IMR-90 (cell line): ENCODE results near the gene ELF2. TPM values are rescaled to one million over a fixed set of nuclear protein-coding genes. Genes with fewer than 3 reads are reported as not detected.
A peak's percentile ranks its signal among the peaks of the same experiment; 100 is the strongest.

Experiments used
- ATAC-seq: fragments of 200-7000 bp; cut with Tn5 transposase; 2 replicates; pipeline ENCODE4 v1.9.1; 2020; ENCODE audit warnings: low read depth, mild to moderate bottlenecking, moderate library complexity
- BruUV-seq: library from RNA; stranded (reverse); fragments of 400-500 nt; replicated peaks from 2 replicates; lab custom pipeline; 2021; lab: Mats Ljungman, UMichigan
- CTCF ChIA-PET: fragments of 300-600 bp; formaldehyde crosslinking; extraction: SDS; loops from one replicate; lab custom pipeline; 2021; ENCODE audit warnings: antibody characterized with exemption; lab: Yijun Ruan, JAX
- POLR2A ChIA-PET: fragments of 300-600 bp; sonication (Branson Sonifier 250); formaldehyde crosslinking; loops from one replicate; lab custom pipeline; 2022; ENCODE audit warnings: antibody characterized with exemption; ENCODE audit not compliant: unreplicated experiment; lab: Charles Lee
- DNase-seq: peaks from one replicate; pipeline ENCODE4 v3.0.0; 2013
- H2AFZ ChIP-seq: replicated peaks from 2 replicates; pipeline ENCODE3; 2013; ENCODE audit warnings: low read length, mild to moderate bottlenecking; ENCODE audit not compliant: poor library complexity
- H2AK5ac ChIP-seq: 2 replicates; pipeline ENCODE4 v1.6.1; 2013; ENCODE audit warnings: low read depth, low read length, inconsistent platforms
- H2AK9ac ChIP-seq: replicated peaks from 2 replicates; pipeline ENCODE3; 2013; ENCODE audit warnings: mild to moderate bottlenecking, low read depth, low read length, moderate library complexity; ENCODE audit not compliant: poor library complexity
- H2BK120ac ChIP-seq: 2 replicates; pipeline ENCODE4 v1.6.1; 2013; ENCODE audit warnings: low read depth, low read length, inconsistent platforms
- H2BK15ac ChIP-seq: 3 replicates; pipeline ENCODE4 v1.6.1; 2013; ENCODE audit warnings: low read depth, low read length, inconsistent platforms
- H2BK20ac ChIP-seq: 2 replicates; pipeline ENCODE4 v1.6.1; 2013; ENCODE audit warnings: low read depth, mild to moderate bottlenecking, inconsistent platforms, low read length, moderate library complexity
- H2BK5ac ChIP-seq: 2 replicates; pipeline ENCODE4 v1.6.1; 2013; ENCODE audit warnings: mild to moderate bottlenecking, low read depth, low read length, inconsistent platforms; ENCODE audit not compliant: poor library complexity, severe bottlenecking
- H3K14ac ChIP-seq: replicated peaks from 2 replicates; pipeline ENCODE4 v1.6.1; 2013; ENCODE audit warnings: low read depth, low read length, inconsistent platforms
- H3K18ac ChIP-seq: 2 replicates; pipeline ENCODE4 v1.6.1; 2013; ENCODE audit warnings: low read depth, low read length, control low read depth
- H3K23ac ChIP-seq: 2 replicates; pipeline ENCODE4 v1.6.1; 2013; ENCODE audit warnings: low read depth, low read length, inconsistent platforms
- H3K27ac ChIP-seq: 2 replicates; pipeline ENCODE4 v1.5.1; 2013; ENCODE audit warnings: mild to moderate bottlenecking, control low read depth, low read length; ENCODE audit not compliant: insufficient read depth
- H3K27me3 ChIP-seq: 2 replicates; pipeline ENCODE4 v1.6.1; 2013; ENCODE audit warnings: low read length; ENCODE audit not compliant: control insufficient read depth, insufficient read depth
- H3K36me3 ChIP-seq: 2 replicates; pipeline ENCODE4 v1.6.1; 2013; ENCODE audit warnings: low read length, mixed read lengths; ENCODE audit not compliant: control insufficient read depth, insufficient read depth
- H3K4ac ChIP-seq: 2 replicates; pipeline ENCODE4 v1.6.1; 2013; ENCODE audit warnings: low read depth, low read length, inconsistent platforms
- H3K4me1 ChIP-seq: 2 replicates; pipeline ENCODE4 v1.6.1; 2013; ENCODE audit warnings: low read length, mixed read lengths; ENCODE audit not compliant: control insufficient read depth, insufficient read depth
- H3K4me2 ChIP-seq: 2 replicates; pipeline ENCODE4 v1.6.1; 2013; ENCODE audit warnings: low read depth, mild to moderate bottlenecking, control low read depth, low read length, moderate library complexity
- H3K4me3 ChIP-seq: 2 replicates; pipeline ENCODE4 v1.5.1; 2013; ENCODE audit warnings: low read depth, mild to moderate bottlenecking, control low read depth, low read length, moderate library complexity; ENCODE audit not compliant: insufficient read depth
- H3K56ac ChIP-seq: 2 replicates; pipeline ENCODE4 v1.6.1; 2013; ENCODE audit warnings: low read length, inconsistent platforms; ENCODE audit not compliant: insufficient read depth; ENCODE audit errors: extremely low read depth
- H3K79me1 ChIP-seq, 2 experiments: 2 replicates each; pipeline ENCODE4 v1.6.1; 2013; ENCODE audit warnings: low read length in 2 of 2, inconsistent platforms in 1 of 2, low read depth in 1 of 2
- H3K9ac ChIP-seq: 2 replicates; pipeline ENCODE4 v1.6.1; 2013; ENCODE audit warnings: low read depth, low read length, control low read depth
- H3K9me1 ChIP-seq: 2 replicates; pipeline ENCODE4 v1.6.1; 2013; ENCODE audit warnings: low read length, inconsistent platforms; ENCODE audit not compliant: insufficient read depth
- H3K9me3 ChIP-seq: 2 replicates; pipeline ENCODE4 v1.6.1; 2013; ENCODE audit warnings: low read length; ENCODE audit not compliant: control insufficient read depth, insufficient read depth
- H4K20me1 ChIP-seq: 2 replicates; pipeline ENCODE4 v1.6.1; 2013; ENCODE audit warnings: low read length, inconsistent platforms; ENCODE audit not compliant: insufficient read depth
- H4K5ac ChIP-seq: 2 replicates; pipeline ENCODE4 v1.6.1; 2013; ENCODE audit warnings: mild to moderate bottlenecking, low read depth, low read length, control low read depth
- H4K8ac ChIP-seq, 2 experiments: 2 replicates each; pipeline ENCODE4 v1.6.1; 2013; ENCODE audit warnings: low read depth in 2 of 2, low read length in 2 of 2, control low read depth in 1 of 2, inconsistent platforms in 1 of 2
- H4K91ac ChIP-seq: 2 replicates; pipeline ENCODE4 v1.6.1; 2013; ENCODE audit warnings: low read depth, low read length, inconsistent platforms; ENCODE audit not compliant: insufficient read depth
- CEBPB ChIP-seq: IDR thresholded peaks from 2 replicates; pipeline ENCODE4 v1.6.1; 2012; ENCODE audit warnings: low read depth, low read length, improper control_type of control experiment
- CTCF ChIP-seq: conservative IDR thresholded peaks from 2 replicates; pipeline ENCODE4 v1.5.1; 2012; ENCODE audit warnings: mild to moderate bottlenecking, low read depth, low read length, improper control_type of control experiment
- FOS ChIP-seq: fragments of 150-350 bp; IDR thresholded peaks from 2 replicates; pipeline ENCODE4 v1.6.1; 2016; ENCODE audit warnings: low read depth, low read length
- MAFK ChIP-seq: IDR thresholded peaks from 2 replicates; pipeline ENCODE4 v1.6.1; 2012; ENCODE audit warnings: low read depth, low read length, improper control_type of control experiment
- NFE2L2 ChIP-seq: fragments of 150-350 bp; IDR thresholded peaks from 2 replicates; pipeline ENCODE4 v1.6.1; 2016; ENCODE audit warnings: low read depth, mild to moderate bottlenecking, low read length
- POLR2A ChIP-seq: IDR thresholded peaks from 2 replicates; pipeline ENCODE4 v1.6.1; 2012; ENCODE audit warnings: mild to moderate bottlenecking, low read depth, low read length
- SMC3 ChIP-seq: fragments of 150-350 bp; IDR thresholded peaks from 2 replicates; pipeline ENCODE4 v1.6.1; 2016; ENCODE audit warnings: low read depth, mild to moderate bottlenecking, antibody characterized with exemption, low read length, moderate library complexity
- USF2 ChIP-seq: fragments of 150-350 bp; IDR thresholded peaks from 2 replicates; pipeline ENCODE4 v1.6.1; 2017; ENCODE audit warnings: mild to moderate bottlenecking, antibody characterized with exemption, low read length, low read depth
- whole genome bisulfite sequencing, 2 experiments: methylation state at CpG; one replicate each; pipeline versions ENCODE4 v1.1.5 to v1.1.7; 2013; ENCODE audit warnings: missing lambda C conversion rate in 2 of 2; ENCODE audit not compliant: insufficient read length in 1 of 2; ENCODE audit errors: extremely low coverage in 2 of 2; 5-methylcytosine and 5-hydroxymethylcytosine counted together
- dilution Hi-C: fragments of 300-500 bp; cut with HindIII; formaldehyde crosslinking; loops from one replicate; pipeline ENCODE4 v1.14.3; 2018; ENCODE audit warnings: low sequenced_read_pairs; ENCODE audit not compliant: unreplicated experiment
- in situ Hi-C: fragments of 300-500 bp; cut with MboI; formaldehyde crosslinking; loops from 3 replicates; pipeline ENCODE4 v1.14.3; 2019; ENCODE audit warnings: low sequenced_read_pairs, inconsistent platforms, mixed read lengths
- intact Hi-C: fragments of 100-400 bp; cut with micrococcal nuclease; formaldehyde crosslinking; loops from 2 replicates; pipeline ENCODE4 v1.10.0; 2022
- polyA plus RNA-seq, 3 experiments: library from polyadenylated mRNA; depleted of rRNA; stranded (reverse); fragments of >200 nt; gene quantifications; 2 replicates each; pipeline ENCODE4 v1.2.3, GENCODE V29; 2012; ENCODE audit warnings: low replicate concordance in 1 of 3
- total RNA-seq: library from RNA; depleted of rRNA; stranded (reverse); fragments of >200 nt; gene quantifications from 2 replicates; pipeline ENCODE4 v1.2.3, GENCODE V29; 2012

Gene ELF2
- total and polyA plus RNA-seq, 2 of the 4 experiments (the other 2 are of a cell fraction) = 14.5 to 42.3 TPM

DNA sequence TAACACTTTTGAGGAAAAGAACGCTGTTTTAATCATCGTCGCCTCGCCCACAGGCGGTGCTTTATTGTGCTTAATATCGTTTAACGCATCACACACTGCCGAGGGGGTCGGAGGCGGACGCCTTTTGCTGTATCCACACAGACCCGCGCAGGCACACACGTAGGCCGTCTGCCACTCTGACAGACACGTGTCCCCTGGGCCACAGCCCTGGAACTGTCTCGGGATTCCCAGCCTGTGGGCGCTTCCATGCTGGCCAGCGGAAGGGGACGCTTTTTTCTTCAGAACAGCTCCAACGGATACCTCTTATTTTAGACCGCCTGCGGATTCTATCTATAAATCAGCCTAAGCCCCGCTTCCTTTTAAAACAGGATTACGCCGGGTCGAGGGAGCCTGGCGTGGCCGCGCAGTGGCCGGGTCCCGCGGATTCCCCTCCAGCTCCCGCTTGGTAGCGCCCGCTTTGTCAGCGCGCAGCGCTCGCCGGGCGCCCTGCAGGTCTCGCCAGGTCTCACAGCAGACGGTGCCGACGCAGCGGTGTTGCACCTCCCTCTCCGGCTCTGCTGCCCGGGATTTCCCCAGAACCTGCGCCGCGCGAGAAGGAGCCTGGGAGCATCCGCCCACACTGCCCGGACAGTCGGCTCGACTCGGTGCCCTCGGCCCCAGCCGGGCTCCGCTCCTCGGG is 161.6 kb downstream of the ELF2 start, which contains the start of gene NOCT (continued):
- TF ChIP-seq SMC3 (no peak), POLR2A (peak; percentile 98)

GRCh38 chr4:139014371-139015268 is 162.4 kb downstream of the ELF2 start:
- H3K56ac ChIP-seq = peak overlapping the region; percentile 93
- H4K20me1 ChIP-seq = peaks cover 18% of the 10 kb centered on the region; the same call in 1 of the 2 replicates
- H3K4me1 ChIP-seq = peaks cover 18% of the 10 kb centered on the region
- peak overlapping the region; percentile 93 for H3K27ac ChIP-seq
- peak overlapping the region; percentile 100 for H2BK5ac ChIP-seq
- peak overlapping the region; percentile 65 to 98 for H4K8ac ChIP-seq
- H2BK15ac ChIP-seq = peak overlapping the region; percentile 99
- no TSS peak for BruUV-seq
- WGBS, 2 experiments = 18% methylated on average over 8 of the region's 9 CpGs; no CpG with 5 or more reads in 1 of the 2 experiments
- in situ Hi-C loops (no loop called here), intact Hi-C loops (no loop called here), dilution Hi-C loops (no loop called here)
- peaks cover 7% of the 10 kb centered on the region; the same call in 1 of the 2 replicates for H3K9me1 ChIP-seq
- H3K18ac ChIP-seq = peak overlapping the region; percentile 97
- ChIA-PET POLR2A (interaction anchor here (0.8 kb wide), 1 partner anchor 16 kb away, joined by 3 read pairs; no protein-coding TSS in a partner anchor), CTCF (interaction anchor here (0.7 kb wide), 1 partner anchor 483 kb away, joined by 3 read pairs; no protein-coding TSS in a partner anchor)
- H3K4ac ChIP-seq = peak overlapping the region; percentile 95
- H2BK20ac ChIP-seq = peak overlapping the region; percentile 91
- peak overlapping the region; percentile 91 for H2AK9ac ChIP-seq
- peaks cover 3 to 22% of the 10 kb centered on the region in 2 experiments; a peak in 3 of 4 replicates for H3K79me1 ChIP-seq
- H2AK5ac ChIP-seq = peak overlapping the region; percentile 94
- H3K9me3 ChIP-seq = no peaks in the 10 kb centered on the region
- H3K27me3 ChIP-seq = no peaks in the 10 kb centered on the region
- peak overlapping the region; percentile 99 for H4K5ac ChIP-seq
- peak overlapping the region; percentile 91 for H3K23ac ChIP-seq
- ATAC-seq (peak; percentile 30), DNase-seq (peak; percentile 94)
- peak; percentile 45; the same call in 1 of the 2 replicates for TF ChIP-seq NFE2L2
- peak; percentile 92 for TF ChIP-seq FOS
- no peak for TF ChIP-seq CTCF
- peak; percentile 93 for TF ChIP-seq MAFK
- no peak for TF ChIP-seq CEBPB
- peak; percentile 49; the same call in 1 of the 2 replicates for TF ChIP-seq USF2
- peak overlapping the region; percentile 99 for H2BK120ac ChIP-seq
- H3K36me3 ChIP-seq = no peaks in the 10 kb centered on the region
- peak overlapping the region; percentile 95 for H4K91ac ChIP-seq
- peak overlapping the region; percentile 72 for H3K9ac ChIP-seq
- peak overlapping the region; percentile 88 for H2AFZ ChIP-seq
- H3K4me3 ChIP-seq = peak overlapping the region; percentile 85
- peak overlapping the region; percentile 86 for H3K14ac ChIP-seq
- H3K4me2 ChIP-seq = peak overlapping the region; percentile 99
